Metanephros (tissue), 1 donor: ENCODE data around the gene SLC41A2. TPM values are rescaled to one million over a fixed set of nuclear protein-coding genes. Genes with fewer than 3 reads are reported as not detected.

Source experiments
- total RNA-seq: library from RNA; depleted of rRNA; stranded (reverse); fragments of >200 nt; gene quantifications from one replicate; pipeline ENCODE4 v1.2.3, GENCODE V29; 2014

Gene SLC41A2
- 8.5 TPM for total RNA-seq

GRCh38 chr12:104958001-104958804 is at the start of gene SLC41A2:
Gene SLC41A2, minus strand, starts transcription at chr12:104958290. Its CDS starts 29,763 bp downstream, at chr12:104928527.

GRCh38 chr12:104986022-104986941 is 28.2 kb upstream of the SLC41A2 start, which contains the start of gene NOPCHAP1:
Gene NOPCHAP1, plus strand, starts transcription at chr12:104986316. Its CDS starts 37 bp downstream, at chr12:104986353.

Other genes with a start within 250 kb of the SLC41A2 start
- 3.8 TPM for gene NOPCHAP1, start 28.0 kb upstream of the SLC41A2 start, total RNA-seq
- gene ALDH1L2, start 126.2 kb upstream of the SLC41A2 start, total RNA-seq = 1.4 TPM
- gene WASHC4, start 149.4 kb upstream of the SLC41A2 start, total RNA-seq = 91.0 TPM